ENCODE results near the gene ANO2.

The ANO2 gene

GRCh38 chr12:5578775-5579174 lies 366.3 kb downstream of the ANO2 start:
- DNase-seq (ENCODE audit: low spot score): no peak

GRCh38 chr12:5577741-5578140 lies 367.3 kb downstream of the ANO2 start:
- DNase-seq (ENCODE audit: low spot score): no peak

GRCh38 chr12:5577211-5577612 lies 367.8 kb downstream of the ANO2 start:
- DNase-seq (ENCODE audit: low spot score): no peak

GRCh38 chr12:5575987-5576386 lies 369.1 kb downstream of the ANO2 start:
- no peak for DNase-seq (ENCODE audit: low spot score)

GRCh38 chr12:5575232-5575631 lies 369.8 kb downstream of the ANO2 start:
- no peak for DNase-seq (ENCODE audit: low spot score)

- no peak for DNase-seq (ENCODE audit: low spot score)
Measured at GRCh38 chr12:5573390-5573789, 371.7 kb downstream of the ANO2 start.

- DNase-seq (ENCODE audit: low spot score): no peak
Measured at GRCh38 chr12:5571115-5571514, 373.9 kb downstream of the ANO2 start.

- no peak for DNase-seq (ENCODE audit: low spot score)
Measured at GRCh38 chr12:5570416-5570815, 374.6 kb downstream of the ANO2 start.

- no peak for DNase-seq (ENCODE audit: low spot score)
Measured at GRCh38 chr12:5568325-5568981, 376.6 kb downstream of the ANO2 start.

- DNase-seq (ENCODE audit: low spot score): peak; percentile 39
Measured at GRCh38 chr12:5567016-5567725, 377.9 kb downstream of the ANO2 start.

GRCh38 chr12:5565933-5566599 lies 379.0 kb downstream of the ANO2 start:
- peak; percentile 38 for DNase-seq (ENCODE audit: low spot score)

- no peak for DNase-seq (ENCODE audit: low spot score)
Measured at GRCh38 chr12:5562581-5562980, 382.5 kb downstream of the ANO2 start.

- no peak for DNase-seq (ENCODE audit: low spot score)
Measured at GRCh38 chr12:5561846-5562245, 383.2 kb downstream of the ANO2 start.

- no peak for DNase-seq (ENCODE audit: low spot score)
Measured at GRCh38 chr12:5561057-5561456, 384.0 kb downstream of the ANO2 start.

GRCh38 chr12:5560265-5560664 lies 384.8 kb downstream of the ANO2 start:
- no peak for DNase-seq (ENCODE audit: low spot score)

- peak; percentile 51 for DNase-seq (ENCODE audit: low spot score)
Measured at GRCh38 chr12:5557906-5558305, 387.2 kb downstream of the ANO2 start.

GRCh38 chr12:5556946-5557673 lies 387.9 kb downstream of the ANO2 start:
- DNase-seq (ENCODE audit: low spot score): peak; percentile 51

GRCh38 chr12:5556033-5556614 lies 388.9 kb downstream of the ANO2 start:
- no peak for DNase-seq (ENCODE audit: low spot score)

- DNase-seq (ENCODE audit: low spot score): no peak
Measured at GRCh38 chr12:5554711-5555110, 390.3 kb downstream of the ANO2 start.

GRCh38 chr12:5549011-5549410 lies 396.0 kb downstream of the ANO2 start:
- DNase-seq (ENCODE audit: low spot score): no peak

- no peak for DNase-seq (ENCODE audit: low spot score)
Measured at GRCh38 chr12:5548152-5548943, 396.7 kb downstream of the ANO2 start.
